ENCODE data around the gene TMEM183A. TPM values are rescaled to one million over a fixed set of nuclear protein-coding genes. Genes with fewer than 3 reads are reported as not detected.
A peak's percentile ranks its signal among the peaks of the same experiment; 100 is the strongest.

The TMEM183A gene
- total RNA-seq, 6 experiments from 2014 or later: 21.4 to 38.1 (median 31.0) TPM

DNA sequence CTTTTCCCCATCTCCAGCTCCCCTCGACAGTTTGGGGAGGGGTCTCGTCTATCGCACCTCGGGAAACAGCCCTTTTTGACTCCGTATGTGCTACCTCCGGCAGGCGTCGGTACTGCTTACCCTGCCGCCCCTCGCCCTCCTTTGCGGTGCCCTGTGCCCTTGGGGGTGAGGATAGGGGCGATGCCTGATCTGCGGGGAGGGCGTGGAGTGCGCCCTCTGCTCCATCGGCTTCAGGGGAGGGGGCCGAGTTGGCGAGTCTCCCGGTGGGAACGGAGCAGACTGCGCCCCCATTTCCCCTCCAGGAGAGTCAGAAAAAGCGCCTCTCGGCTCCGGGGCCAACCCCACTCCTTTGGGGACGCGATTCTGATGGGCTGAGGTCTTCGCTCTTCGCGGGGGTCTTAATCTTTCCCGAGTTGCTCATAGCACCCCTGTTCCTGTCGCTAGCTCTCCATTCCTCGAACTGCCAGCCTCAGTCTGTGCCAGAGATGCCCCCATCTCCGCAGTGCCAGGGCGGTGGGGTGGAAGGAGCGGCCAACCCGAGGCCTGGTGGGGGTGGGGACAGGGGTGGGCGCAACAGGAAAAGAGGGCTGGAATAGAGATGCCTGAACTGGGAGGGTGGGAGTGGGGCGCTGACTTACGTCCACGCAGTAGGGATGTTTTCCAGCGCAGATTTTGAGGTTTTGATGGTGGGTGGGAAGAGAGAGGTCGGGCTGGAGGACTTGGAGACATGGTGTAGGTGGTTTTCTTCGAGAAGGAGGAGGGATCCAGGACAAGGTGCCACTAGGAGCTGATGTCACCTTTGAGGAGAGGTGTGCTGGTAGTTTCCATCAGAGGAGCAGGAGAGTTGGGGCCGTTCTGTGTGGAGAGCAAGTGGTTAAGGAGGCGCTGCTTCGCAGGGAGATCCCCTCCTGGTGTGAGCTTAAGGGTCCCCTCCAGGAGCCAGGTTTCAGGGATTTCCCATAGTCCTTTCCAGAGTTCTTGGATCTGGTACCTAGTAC lies 19.8 kb downstream of the TMEM183A start:
- ATAC-seq (peak in 2 of 4 donors; percentile 7 to 21), DNase-seq (no peak)
- no peak for TF ChIP-seq POLR2A (IDR thresholded peaks at IDR 0.05)
- no peak for TF ChIP-seq CTCF (IDR thresholded peaks at IDR 0.05)
- intact Hi-C loops (cut with DNase I): no loop called here
- no peak overlapping the region for H3K27ac ChIP-seq
- 13% methylated on average over 21 of the region's 46 CpGs for WGBS (ENCODE audit: insufficient coverage, low coverage, low lambda C conversion rate, missing lambda C conversion rate)
- H3K27me3 ChIP-seq: no peaks in the 10 kb centered on the region
- peaks cover 0 to 18% (median 7%) of the 10 kb centered on the region in 4 donors for H3K36me3 ChIP-seq
- peak overlapping the region; percentile 43 to 53 (median 49) for H3K4me3 ChIP-seq
- H3K9me3 ChIP-seq: no peaks in the 10 kb centered on the region
- H3K4me1 ChIP-seq: peaks cover 0 to 5% (median 2%) of the 10 kb centered on the region in 4 donors

GRCh38 chr1:203028067-203028783 lies 21.1 kb downstream of the TMEM183A start:
- Histone ChIP-seq H3K36me3 (peaks cover 0 to 10% (median 3%) of the 10 kb centered on the region in 4 donors), H3K4me1 (peaks cover 0 to 5% (median 2%) of the 10 kb centered on the region in 4 donors), H3K27ac (no peak overlapping the region), H3K4me3 (no peak overlapping the region), H3K9me3 (no peaks in the 10 kb centered on the region), H3K27me3 (no peaks in the 10 kb centered on the region)
- intact Hi-C loops (cut with DNase I): no loop called here
- no peak for ATAC-seq
- TF ChIP-seq CTCF (IDR thresholded peaks at IDR 0.05): no peak
- WGBS (ENCODE audit: insufficient coverage, low coverage, low lambda C conversion rate, missing lambda C conversion rate): 88% methylated on average over 5 of the region's 9 CpGs
- no peak for DNase-seq

DNA sequence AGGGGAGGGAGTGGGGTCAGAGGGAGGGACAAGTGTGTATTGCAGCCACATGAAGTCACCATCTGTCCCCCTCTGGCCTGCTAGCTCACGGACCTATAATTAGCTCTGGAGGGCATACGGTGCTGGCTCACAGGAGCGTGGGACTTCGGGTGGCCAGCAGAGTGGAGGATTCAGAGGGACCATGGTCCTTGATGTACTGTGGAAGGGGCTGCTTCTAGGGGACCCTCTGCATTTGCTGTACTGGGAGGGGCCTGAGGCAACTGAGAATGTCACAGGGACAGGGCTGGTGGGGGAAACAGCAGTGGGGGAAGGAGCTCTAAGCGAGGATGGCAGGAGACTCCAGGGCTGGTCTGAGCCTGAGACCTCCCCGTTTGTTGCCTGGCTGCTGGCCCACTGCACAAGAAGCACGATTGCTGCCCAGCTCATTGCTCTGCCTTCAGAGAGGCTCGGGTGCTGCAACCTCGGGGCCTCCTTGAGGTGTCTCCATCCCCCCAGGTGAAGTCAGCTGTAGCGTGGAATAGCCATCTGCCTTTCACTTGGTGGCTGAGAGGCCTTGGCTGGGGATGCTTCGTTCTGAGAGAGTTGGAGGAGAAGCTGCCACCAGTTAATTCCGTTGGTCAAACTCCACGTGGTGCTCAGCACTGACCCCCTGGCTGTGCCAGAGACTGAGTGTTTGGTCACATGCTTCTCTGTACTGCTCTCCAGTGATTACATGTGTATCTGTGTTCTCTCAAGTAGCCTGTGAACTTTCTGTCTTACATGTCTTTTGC lies 21.8 kb downstream of the TMEM183A start:
- ATAC-seq: no peak

More for the DNA sequence above, 21.8 kb downstream of the TMEM183A start:
- TF ChIP-seq CTCF (IDR thresholded peaks at IDR 0.05) (no peak), POLR2A (IDR thresholded peaks at IDR 0.05) (no peak)
- Histone ChIP-seq H3K9me3 (no peaks in the 10 kb centered on the region), H3K27me3 (no peaks in the 10 kb centered on the region), H3K4me3 (no peak overlapping the region), H3K4me1 (peaks cover 0 to 5% (median 2%) of the 10 kb centered on the region in 4 donors), H3K36me3 (peaks cover 0 to 3% (median 0%) of the 10 kb centered on the region in 4 donors), H3K27ac (no peak overlapping the region)
- WGBS (ENCODE audit: insufficient coverage, low coverage, low lambda C conversion rate, missing lambda C conversion rate): 100% methylated on average over 1 of the region's 13 CpGs
- DNase-seq: no peak
- intact Hi-C loops (cut with DNase I): no loop called here
